ENCODE results near the gene RASGRF1. TPM values are rescaled to one million over a fixed set of nuclear protein-coding genes. Genes with fewer than 3 reads are reported as not detected.

Gene RASGRF1
- total and polyA plus RNA-seq, 8 donors: 0.10 to 3.8 (median 1.2) TPM; not detected in 4

GRCh38 chr15:79132361-79132760 lies 41.8 kb upstream of the RASGRF1 start:
- intact Hi-C loops (cut with DNase I; ENCODE audit: low total_unique reads): no loop called here
- TF ChIP-seq POLR2AphosphoS5 (IDR thresholded peaks at IDR 0.05) (no peak), EP300 (IDR thresholded peaks at IDR 0.05) (no peak)

GRCh38 chr15:79130535-79131130 lies 40.1 kb upstream of the RASGRF1 start:
- TF ChIP-seq EP300 (IDR thresholded peaks at IDR 0.05): no peak
- TF ChIP-seq POLR2A (IDR thresholded peaks at IDR 0.05): no peak
- no peak for TF ChIP-seq POLR2AphosphoS5 (IDR thresholded peaks at IDR 0.05)
- no peak for TF ChIP-seq CTCF (IDR thresholded peaks at IDR 0.05)
- WGBS, 5 donors: 57 to 62% (median 60%) methylated on average over 4 of the region's 4 CpGs
- peaks cover 0 to 38% (median 18%) of the 10 kb centered on the region in 4 donors for H3K9me3 ChIP-seq

More at GRCh38 chr15:79132361-79132760, 41.8 kb upstream of the RASGRF1 start:
- H3K4me3 ChIP-seq: no peak overlapping the region
- no peaks in the 10 kb centered on the region for H3K36me3 ChIP-seq
- no peak for DNase-seq
- no peak overlapping the region for H3K27ac ChIP-seq
- H3K4me1 ChIP-seq: no peaks in the 10 kb centered on the region
- peaks cover 0 to 29% (median 0%) of the 10 kb centered on the region in 3 donors for H3K27me3 ChIP-seq
- peaks cover 0 to 37% (median 18%) of the 10 kb centered on the region in 4 donors for H3K9me3 ChIP-seq

GRCh38 chr15:79129235-79129634 lies 38.7 kb upstream of the RASGRF1 start:
- intact Hi-C loops (cut with DNase I; ENCODE audit: low total_unique reads): no loop called here
- 78 to 86% (median 85%) methylated on average over 3 of the region's 3 CpGs for WGBS, 5 donors
- no peak overlapping the region for H3K27ac ChIP-seq
- no peaks in the 10 kb centered on the region for H3K4me1 ChIP-seq
- H3K4me3 ChIP-seq: no peak overlapping the region
- TF ChIP-seq CTCF (IDR thresholded peaks at IDR 0.05) (no peak), EP300 (IDR thresholded peaks at IDR 0.05) (no peak), POLR2A (IDR thresholded peaks at IDR 0.05) (no peak), POLR2AphosphoS5 (IDR thresholded peaks at IDR 0.05) (no peak)
- peaks cover 0 to 38% (median 18%) of the 10 kb centered on the region in 4 donors for H3K9me3 ChIP-seq
- peaks cover 0 to 24% (median 0%) of the 10 kb centered on the region in 3 donors for H3K27me3 ChIP-seq
- no peaks in the 10 kb centered on the region for H3K36me3 ChIP-seq
- no peak for DNase-seq

More at GRCh38 chr15:79130535-79131130, 40.1 kb upstream of the RASGRF1 start:
- intact Hi-C loops (cut with DNase I; ENCODE audit: low total_unique reads): no loop called here
- no peak for DNase-seq
- Histone ChIP-seq H3K27ac (no peak overlapping the region), H3K4me3 (no peak overlapping the region), H3K36me3 (no peaks in the 10 kb centered on the region), H3K4me1 (no peaks in the 10 kb centered on the region), H3K27me3 (peaks cover 0 to 24% (median 0%) of the 10 kb centered on the region in 3 donors)

GRCh38 chr15:79128556-79128955 lies 38.0 kb upstream of the RASGRF1 start:
- H3K9me3 ChIP-seq: peaks cover 0 to 38% (median 18%) of the 10 kb centered on the region in 4 donors
- H3K4me3 ChIP-seq: no peak overlapping the region
- no peaks in the 10 kb centered on the region for H3K36me3 ChIP-seq
- intact Hi-C loops (cut with DNase I; ENCODE audit: low total_unique reads): no loop called here
- no peaks in the 10 kb centered on the region for H3K4me1 ChIP-seq
- WGBS, 5 donors: 67 to 78% (median 73%) methylated on average over 3 of the region's 3 CpGs
- TF ChIP-seq EP300 (IDR thresholded peaks at IDR 0.05) (no peak), POLR2A (IDR thresholded peaks at IDR 0.05) (no peak), POLR2AphosphoS5 (IDR thresholded peaks at IDR 0.05) (no peak), CTCF (IDR thresholded peaks at IDR 0.05) (no peak)
- peaks cover 0 to 20% (median 0%) of the 10 kb centered on the region in 3 donors for H3K27me3 ChIP-seq
- no peak for DNase-seq
- no peak overlapping the region for H3K27ac ChIP-seq

DNA sequence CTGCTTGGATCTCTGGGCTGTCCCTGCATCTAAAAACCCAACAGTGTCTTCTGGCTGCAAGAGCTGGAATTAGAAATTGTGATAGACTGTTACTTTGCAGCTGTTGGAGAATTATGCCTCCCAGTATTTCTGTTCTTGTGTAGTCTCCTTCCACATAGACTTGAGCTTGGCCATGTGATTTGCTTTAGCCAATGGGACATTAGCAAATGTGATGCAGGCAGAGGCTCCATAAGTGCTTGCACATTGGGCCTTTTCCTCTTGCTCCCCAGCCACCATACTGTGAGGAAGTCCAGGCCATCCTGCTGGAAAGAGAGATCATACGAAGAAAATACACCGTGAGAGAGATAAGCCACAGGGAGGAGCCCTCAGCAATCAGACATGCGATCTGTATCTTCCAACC lies 33.8 kb upstream of the RASGRF1 start:
- no peaks in the 10 kb centered on the region for H3K4me1 ChIP-seq
- H3K27ac ChIP-seq: no peak overlapping the region
- peaks cover 0 to 18% (median 5%) of the 10 kb centered on the region in 4 donors for H3K9me3 ChIP-seq
- peaks cover 0 to 22% (median 0%) of the 10 kb centered on the region in 3 donors for H3K27me3 ChIP-seq
- no peak for DNase-seq
- WGBS, 5 donors: 32 to 45% (median 40%) methylated on average over 3 of the region's 3 CpGs
- no peaks in the 10 kb centered on the region for H3K36me3 ChIP-seq
- TF ChIP-seq EP300 (IDR thresholded peaks at IDR 0.05) (no peak), POLR2A (IDR thresholded peaks at IDR 0.05) (no peak), CTCF (IDR thresholded peaks at IDR 0.05) (no peak), POLR2AphosphoS5 (IDR thresholded peaks at IDR 0.05) (no peak)
- intact Hi-C loops (cut with DNase I; ENCODE audit: low total_unique reads): no loop called here
- H3K4me3 ChIP-seq: no peak overlapping the region
